Measurements from ENCODE around the gene BRSK2. TPM values are rescaled to one million over a fixed set of nuclear protein-coding genes. Genes with fewer than 3 reads are reported as not detected.
"Not testable (repeated sequence)": the region's sequence is repeated elsewhere in the genome, so short reads cannot be mapped to it uniquely, and the experiment has no call there.

BRSK2 gene
- total RNA-seq, 1 donor from 2014 or later: not detected

DNA sequence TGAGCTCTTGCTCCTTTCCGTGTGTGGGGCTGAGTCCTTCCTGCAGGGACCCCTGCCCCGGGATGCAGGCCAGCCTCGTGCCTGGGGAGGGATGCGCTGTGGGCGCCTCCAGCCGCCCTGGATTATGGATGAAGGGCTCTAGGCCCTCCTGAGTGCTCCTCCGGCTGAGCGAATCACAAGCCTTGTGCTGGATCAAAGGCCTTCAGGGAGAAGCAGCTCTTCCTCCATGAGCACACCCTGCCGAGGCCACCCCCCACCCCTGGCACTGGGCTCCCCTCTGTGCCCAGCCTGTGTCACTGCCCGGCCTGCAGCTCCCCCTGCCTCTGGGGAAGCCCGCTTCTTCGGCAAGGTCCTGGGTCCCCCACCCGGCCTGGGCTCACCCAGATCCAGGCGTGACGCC, 43.8 kb downstream of the BRSK2 start:
- Histone ChIP-seq H3K27me3 (ENCODE audit: control insufficient read depth, insufficient read depth, low read length) (no peaks in the 10 kb centered on the region), H3K4me3 (ENCODE audit: low read depth, low read length) (no peak overlapping the region), H3K36me3 (ENCODE audit: control insufficient read depth, insufficient read depth, low read length) (no peaks in the 10 kb centered on the region)
- TF ChIP-seq, protein P1, sequence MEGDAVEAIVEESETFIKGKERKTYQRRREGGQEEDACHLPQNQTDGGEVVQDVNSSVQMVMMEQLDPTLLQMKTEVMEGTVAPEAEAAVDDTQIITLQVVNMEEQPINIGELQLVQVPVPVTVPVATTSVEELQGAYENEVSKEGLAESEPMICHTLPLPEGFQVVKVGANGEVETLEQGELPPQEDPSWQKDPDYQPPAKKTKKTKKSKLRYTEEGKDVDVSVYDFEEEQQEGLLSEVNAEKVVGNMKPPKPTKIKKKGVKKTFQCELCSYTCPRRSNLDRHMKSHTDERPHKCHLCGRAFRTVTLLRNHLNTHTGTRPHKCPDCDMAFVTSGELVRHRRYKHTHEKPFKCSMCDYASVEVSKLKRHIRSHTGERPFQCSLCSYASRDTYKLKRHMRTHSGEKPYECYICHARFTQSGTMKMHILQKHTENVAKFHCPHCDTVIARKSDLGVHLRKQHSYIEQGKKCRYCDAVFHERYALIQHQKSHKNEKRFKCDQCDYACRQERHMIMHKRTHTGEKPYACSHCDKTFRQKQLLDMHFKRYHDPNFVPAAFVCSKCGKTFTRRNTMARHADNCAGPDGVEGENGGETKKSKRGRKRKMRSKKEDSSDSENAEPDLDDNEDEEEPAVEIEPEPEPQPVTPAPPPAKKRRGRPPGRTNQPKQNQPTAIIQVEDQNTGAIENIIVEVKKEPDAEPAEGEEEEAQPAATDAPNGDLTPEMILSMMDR (IDR thresholded peaks at IDR 0.05; ENCODE audit: insufficient read depth, low read length, severe bottlenecking): no peak
- no peak for FAIRE-seq
- DNase-seq (ENCODE audit: low read depth): no peak

DNA sequence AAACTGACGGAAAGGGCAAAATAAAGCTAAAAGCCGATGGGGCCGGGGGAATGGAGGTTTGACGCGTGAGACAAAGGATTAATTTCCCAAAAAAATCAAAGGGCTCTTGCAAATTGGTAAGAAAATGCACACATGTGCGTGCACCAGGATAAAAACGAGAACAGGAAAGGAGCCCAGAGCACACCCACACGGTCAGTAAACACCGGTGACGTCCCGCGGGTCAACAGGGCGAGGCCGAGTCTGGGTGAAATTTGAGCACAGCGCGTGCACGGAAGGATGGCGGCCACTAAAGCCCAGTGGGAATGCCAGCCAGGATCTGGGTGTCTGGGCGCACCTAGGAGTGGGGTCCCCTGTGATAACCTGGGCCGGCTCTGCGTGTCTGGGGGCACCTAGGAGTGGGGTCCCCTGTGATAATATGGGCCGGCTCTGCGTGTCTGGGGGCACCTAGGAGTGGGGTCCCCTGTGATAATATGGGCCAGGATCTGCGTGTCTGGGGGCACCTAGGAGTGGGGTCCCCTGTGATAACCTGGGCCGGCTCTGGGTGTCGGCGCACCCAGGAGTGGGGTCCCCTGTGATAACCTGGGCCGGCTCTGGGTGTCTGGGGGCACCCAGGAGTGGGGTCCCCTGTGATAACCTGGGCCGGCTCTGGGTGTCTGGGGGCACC, 44.4 kb downstream of the BRSK2 start:
- H3K4me3 ChIP-seq (ENCODE audit: low read depth, low read length): no peak overlapping the region
- H3K36me3 ChIP-seq (ENCODE audit: control insufficient read depth, insufficient read depth, low read length): no peaks in the 10 kb centered on the region
- TF ChIP-seq, protein P1 (IDR thresholded peaks at IDR 0.05; ENCODE audit: insufficient read depth, low read length, severe bottlenecking): no peak
- FAIRE-seq (no peak), DNase-seq (ENCODE audit: low read depth) (no peak)
- no peaks in the 10 kb centered on the region for H3K27me3 ChIP-seq (ENCODE audit: control insufficient read depth, insufficient read depth, low read length)

DNA sequence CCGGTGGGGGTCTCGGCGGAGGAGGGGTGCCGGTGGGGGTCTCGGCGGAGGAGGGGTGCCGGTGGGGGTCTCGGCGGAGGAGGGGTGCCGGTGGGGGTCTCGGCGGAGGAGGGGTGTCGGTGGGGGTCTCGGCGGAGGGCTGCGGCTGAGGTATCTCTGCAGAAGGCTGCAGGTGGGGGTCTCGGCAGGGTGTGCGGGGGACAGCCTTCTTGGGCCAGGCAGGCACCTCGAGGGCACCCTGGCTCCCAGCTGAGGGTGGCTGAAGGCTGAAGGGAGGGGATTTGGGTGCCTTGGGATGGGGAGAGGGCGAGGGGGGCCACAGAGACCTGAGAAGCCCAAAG, 45.7 kb downstream of the BRSK2 start:
- H3K27me3 ChIP-seq (ENCODE audit: control insufficient read depth, insufficient read depth, low read length); DNase-seq (ENCODE audit: low read depth); H3K4me3 ChIP-seq (ENCODE audit: low read depth, low read length); FAIRE-seq; H3K36me3 ChIP-seq (ENCODE audit: control insufficient read depth, insufficient read depth, low read length): not testable (repeated sequence)

DNA sequence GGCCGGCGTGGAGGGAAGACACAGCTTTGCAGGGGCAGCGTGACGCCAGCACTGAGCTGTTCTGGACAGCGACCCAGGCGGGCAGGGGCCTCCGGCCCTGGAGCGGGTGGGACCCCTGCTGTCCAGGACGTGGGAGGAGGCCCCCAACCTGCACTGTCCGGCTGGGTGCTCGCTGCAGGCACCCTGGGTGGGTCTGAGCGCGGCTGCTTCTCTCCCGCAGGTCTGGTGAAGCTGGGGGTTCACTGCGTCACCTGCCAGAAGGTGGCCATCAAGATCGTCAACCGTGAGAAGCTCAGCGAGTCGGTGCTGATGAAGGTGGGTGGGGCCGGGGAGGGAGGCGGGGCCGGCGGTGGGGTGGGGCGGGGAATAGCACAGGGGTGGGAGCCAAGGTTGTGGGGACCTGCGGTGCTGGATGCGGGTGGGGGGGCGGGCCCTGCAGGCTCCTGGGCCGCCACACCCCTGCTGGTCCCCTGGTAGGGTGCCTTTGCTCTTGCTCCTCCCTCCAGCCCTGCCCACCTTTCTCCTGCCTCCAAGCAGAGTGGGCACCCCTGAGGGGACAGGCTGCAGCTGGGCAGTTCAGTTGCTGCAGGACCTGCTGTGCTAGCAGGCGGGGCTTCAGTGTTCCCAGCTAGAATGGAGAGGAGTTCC, 46.2 kb downstream of the BRSK2 start:
- Histone ChIP-seq H3K4me3 (ENCODE audit: low read depth, low read length) (no peak overlapping the region), H3K36me3 (ENCODE audit: control insufficient read depth, insufficient read depth, low read length) (no peaks in the 10 kb centered on the region), H3K27me3 (ENCODE audit: control insufficient read depth, insufficient read depth, low read length) (no peaks in the 10 kb centered on the region)
- TF ChIP-seq, protein P1 (IDR thresholded peaks at IDR 0.05; ENCODE audit: insufficient read depth, low read length, severe bottlenecking): no peak
- DNase-seq (ENCODE audit: low read depth): no peak
- FAIRE-seq: no peak

DNA sequence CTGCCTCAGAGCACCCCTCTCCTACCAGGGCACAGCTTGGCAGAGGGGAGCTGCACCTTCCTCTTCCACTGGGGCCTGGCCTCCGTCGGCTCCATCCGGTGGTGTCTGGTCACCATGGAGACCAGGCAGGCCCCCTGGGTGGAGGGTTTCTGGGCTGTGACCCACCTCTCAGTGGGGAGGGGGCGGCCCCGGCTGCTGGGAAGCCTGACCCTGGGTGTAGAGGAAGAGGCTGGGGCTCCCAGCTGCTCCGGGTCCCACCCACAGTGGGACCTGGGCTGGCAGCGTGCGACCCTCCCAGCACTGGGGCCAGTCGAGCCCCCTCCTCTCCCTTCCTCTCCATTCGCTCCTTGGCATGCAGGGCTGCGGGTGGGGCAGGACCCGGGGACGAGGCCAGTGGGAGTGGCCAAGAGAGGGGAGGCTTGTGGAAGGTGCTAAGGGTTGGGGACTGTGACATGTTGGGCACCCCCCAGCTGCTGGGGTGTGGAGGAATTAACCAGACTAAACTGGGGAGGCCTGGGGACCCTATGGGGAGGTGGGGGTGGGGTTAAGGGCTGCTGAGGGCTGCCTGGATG, 46.8 kb downstream of the BRSK2 start:
- TF ChIP-seq, protein P1 (IDR thresholded peaks at IDR 0.05; ENCODE audit: insufficient read depth, low read length, severe bottlenecking): no peak
- Histone ChIP-seq H3K4me3 (ENCODE audit: low read depth, low read length) (no peak overlapping the region), H3K36me3 (ENCODE audit: control insufficient read depth, insufficient read depth, low read length) (no peaks in the 10 kb centered on the region), H3K27me3 (ENCODE audit: control insufficient read depth, insufficient read depth, low read length) (no peaks in the 10 kb centered on the region)
- FAIRE-seq: no peak
- DNase-seq (ENCODE audit: low read depth): no peak

DNA sequence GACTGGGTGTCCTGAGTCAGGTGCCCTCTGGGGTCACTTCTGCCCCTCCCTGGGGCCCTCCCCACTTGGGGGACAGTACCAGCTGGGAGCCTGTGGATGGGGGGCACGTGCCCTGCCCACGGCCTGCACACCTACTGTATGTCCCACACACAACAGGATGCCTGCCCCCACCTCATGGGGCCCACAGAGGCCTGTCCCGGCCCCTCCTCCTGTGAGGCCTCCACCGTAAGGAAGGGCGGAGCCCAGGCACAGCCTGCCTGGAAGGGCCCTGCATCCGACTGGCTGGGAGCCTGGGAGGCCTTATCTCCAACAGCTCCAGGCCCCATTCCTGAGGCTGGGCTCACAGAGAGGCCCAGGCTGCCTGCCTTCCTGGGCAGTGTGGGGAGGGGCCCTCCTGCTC, 47.8 kb downstream of the BRSK2 start:
- TF ChIP-seq, protein P1 (IDR thresholded peaks at IDR 0.05; ENCODE audit: insufficient read depth, low read length, severe bottlenecking): no peak
- H3K4me3 ChIP-seq (ENCODE audit: low read depth, low read length): no peak overlapping the region
- no peaks in the 10 kb centered on the region for H3K36me3 ChIP-seq (ENCODE audit: control insufficient read depth, insufficient read depth, low read length)
- no peaks in the 10 kb centered on the region for H3K27me3 ChIP-seq (ENCODE audit: control insufficient read depth, insufficient read depth, low read length)
- FAIRE-seq (no peak), DNase-seq (ENCODE audit: low read depth) (no peak)
